H7 (cell line): ENCODE measurements around the gene C1QTNF6. TPM values are rescaled to one million over a fixed set of nuclear protein-coding genes. Genes with fewer than 3 reads are reported as not detected.
"Not testable (repeated sequence)": the region's sequence is repeated elsewhere in the genome, so short reads cannot be mapped to it uniquely, and the experiment has no call there.

Experiments used
- DNase-seq: peaks from one replicate; pipeline ENCODE4 v3.0.0; 2012
- H3K27me3 ChIP-seq: 2 replicates; pipeline ENCODE4 v1.6.0; 2011; ENCODE audit warnings: mild to moderate bottlenecking, low read length; ENCODE audit not compliant: control insufficient read depth, insufficient read depth
- H3K36me3 ChIP-seq: replicated peaks from 2 replicates; pipeline ENCODE4 v1.5.1; 2011; ENCODE audit warnings: low read length; ENCODE audit not compliant: control insufficient read depth, insufficient read depth
- H3K4me3 ChIP-seq: 2 replicates; pipeline ENCODE4 v1.5.1; 2011; ENCODE audit warnings: low read depth, mild to moderate bottlenecking, control low read depth, low read length, moderate library complexity; ENCODE audit not compliant: insufficient read depth
- total RNA-seq: library from RNA; depleted of rRNA; stranded (reverse); fragments of >200 nt; shearing (Covaris generic); gene quantifications from 2 replicates; pipeline ENCODE4 v1.2.3, GENCODE V29; 2014; rRNA removed

Gene C1QTNF6
- total RNA-seq = 4.9 and 5.4 TPM in 2 replicates

GRCh38 chr22:37187891-37188761, at the start of gene C1QTNF6:
Gene C1QTNF6, minus strand, starts transcription at chr22:37188247. Its CDS starts 34 bp downstream, at chr22:37188213.
- H3K36me3 ChIP-seq = no peaks in the 10 kb centered on the region
- no peaks in the 10 kb centered on the region for H3K27me3 ChIP-seq
- H3K4me3 ChIP-seq = peak within 1 kb of the TSS; percentile 56
- DNase-seq = peak; percentile 77

GRCh38 chr22:37235897-37236607, 48.0 kb upstream of the C1QTNF6 start:
- no peak for DNase-seq
- Histone ChIP-seq H3K27me3 (no peaks in the 10 kb centered on the region), H3K4me3 (no peak overlapping the region), H3K36me3 (no peaks in the 10 kb centered on the region)

GRCh38 chr22:37234736-37235711, 47.0 kb upstream of the C1QTNF6 start:
- no peak for DNase-seq
- Histone ChIP-seq H3K4me3 (no peak overlapping the region), H3K27me3 (no peaks in the 10 kb centered on the region), H3K36me3 (no peaks in the 10 kb centered on the region)

GRCh38 chr22:37233751-37234631, 45.9 kb upstream of the C1QTNF6 start:
- peak; percentile 32 for DNase-seq
- no peaks in the 10 kb centered on the region for H3K27me3 ChIP-seq
- no peaks in the 10 kb centered on the region for H3K36me3 ChIP-seq
- no peak overlapping the region for H3K4me3 ChIP-seq

GRCh38 chr22:37233371-37233750, 45.3 kb upstream of the C1QTNF6 start:
- not testable (repeated sequence) for H3K36me3 ChIP-seq, DNase-seq, H3K27me3 ChIP-seq, H3K4me3 ChIP-seq

GRCh38 chr22:37232140-37232998, 44.3 kb upstream of the C1QTNF6 start:
- no peaks in the 10 kb centered on the region for H3K27me3 ChIP-seq
- H3K4me3 ChIP-seq = no peak overlapping the region
- DNase-seq = peak; percentile 37
- no peaks in the 10 kb centered on the region for H3K36me3 ChIP-seq

- H3K36me3 ChIP-seq = no peaks in the 10 kb centered on the region
- peak; percentile 36 for DNase-seq
- no peaks in the 10 kb centered on the region for H3K27me3 ChIP-seq
- no peak overlapping the region for H3K4me3 ChIP-seq
Observed at GRCh38 chr22:37231406-37232139, 43.5 kb upstream of the C1QTNF6 start.

GRCh38 chr22:37230673-37231405, 42.8 kb upstream of the C1QTNF6 start:
- Histone ChIP-seq H3K36me3 (no peaks in the 10 kb centered on the region), H3K27me3 (no peaks in the 10 kb centered on the region), H3K4me3 (no peak overlapping the region)
- DNase-seq = peak; percentile 38

- no peaks in the 10 kb centered on the region for H3K27me3 ChIP-seq
- no peaks in the 10 kb centered on the region for H3K36me3 ChIP-seq
- DNase-seq = peak; percentile 58
- H3K4me3 ChIP-seq = no peak overlapping the region
Observed at GRCh38 chr22:37229805-37230672, 42.0 kb upstream of the C1QTNF6 start.

- DNase-seq = peak; percentile 34
- no peaks in the 10 kb centered on the region for H3K36me3 ChIP-seq
- no peak overlapping the region for H3K4me3 ChIP-seq
- H3K27me3 ChIP-seq = no peaks in the 10 kb centered on the region
Observed at GRCh38 chr22:37229012-37229804, 41.2 kb upstream of the C1QTNF6 start.
